ENCODE results near the gene EIF4E2.

The EIF4E2 gene

DNA sequence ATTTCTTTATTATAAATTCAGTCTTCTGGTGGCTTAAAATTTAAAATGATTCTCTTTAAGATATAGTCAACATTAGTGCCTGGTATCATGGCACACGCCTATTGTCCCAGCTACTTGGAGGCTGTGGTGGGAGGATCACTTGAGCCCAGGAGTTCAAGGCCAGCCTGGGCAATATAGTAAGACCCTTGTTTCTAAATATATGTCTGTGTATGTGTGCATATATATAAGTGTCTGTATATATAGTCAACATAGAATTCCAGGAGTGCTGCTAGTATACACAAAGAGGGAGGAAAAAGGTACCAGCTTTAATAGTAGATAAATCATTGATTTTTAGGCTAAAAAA, 24.9 kb downstream of the EIF4E2 start:
- H3K36me3 ChIP-seq (replicated peaks; ENCODE audit: insufficient read depth, low read length) = no peaks in the 10 kb centered on the region
- H3K4me1 ChIP-seq (ENCODE audit: low read length) = peaks cover 10% of the 10 kb centered on the region
- H4K20me1 ChIP-seq (ENCODE audit: insufficient read depth, low read length) = no peaks in the 10 kb centered on the region
- H2AFZ ChIP-seq (ENCODE audit: low read length) = no peak overlapping the region
- no peaks in the 10 kb centered on the region for H3K9me2 ChIP-seq (replicated peaks; ENCODE audit: insufficient read depth, low read length)
- H3K9ac ChIP-seq (ENCODE audit: low read length) = no peak overlapping the region
- H3K4me3 ChIP-seq (ENCODE audit: low read length) = no peak overlapping the region
- H3K79me2 ChIP-seq (ENCODE audit: low read length) = no peaks in the 10 kb centered on the region
- TF ChIP-seq, protein P1, sequence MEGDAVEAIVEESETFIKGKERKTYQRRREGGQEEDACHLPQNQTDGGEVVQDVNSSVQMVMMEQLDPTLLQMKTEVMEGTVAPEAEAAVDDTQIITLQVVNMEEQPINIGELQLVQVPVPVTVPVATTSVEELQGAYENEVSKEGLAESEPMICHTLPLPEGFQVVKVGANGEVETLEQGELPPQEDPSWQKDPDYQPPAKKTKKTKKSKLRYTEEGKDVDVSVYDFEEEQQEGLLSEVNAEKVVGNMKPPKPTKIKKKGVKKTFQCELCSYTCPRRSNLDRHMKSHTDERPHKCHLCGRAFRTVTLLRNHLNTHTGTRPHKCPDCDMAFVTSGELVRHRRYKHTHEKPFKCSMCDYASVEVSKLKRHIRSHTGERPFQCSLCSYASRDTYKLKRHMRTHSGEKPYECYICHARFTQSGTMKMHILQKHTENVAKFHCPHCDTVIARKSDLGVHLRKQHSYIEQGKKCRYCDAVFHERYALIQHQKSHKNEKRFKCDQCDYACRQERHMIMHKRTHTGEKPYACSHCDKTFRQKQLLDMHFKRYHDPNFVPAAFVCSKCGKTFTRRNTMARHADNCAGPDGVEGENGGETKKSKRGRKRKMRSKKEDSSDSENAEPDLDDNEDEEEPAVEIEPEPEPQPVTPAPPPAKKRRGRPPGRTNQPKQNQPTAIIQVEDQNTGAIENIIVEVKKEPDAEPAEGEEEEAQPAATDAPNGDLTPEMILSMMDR (IDR thresholded peaks at IDR 0.05; ENCODE audit: low read length) = no peak
- no peak for TF ChIP-seq EZH2 (optimal IDR thresholded peaks at IDR 0.05; ENCODE audit: low read depth, low read length)
- TF ChIP-seq EZH2phosphoT487 (IDR thresholded peaks at IDR 0.05; ENCODE audit: low read length) = no peak
- H3K27ac ChIP-seq (ENCODE audit: low read length) = no peak overlapping the region
- peaks cover 2% of the 10 kb centered on the region; the same call in 1 of the 2 replicates for H3F3A ChIP-seq (ENCODE audit: insufficient read depth, low read length)
- H3K27me3 ChIP-seq (replicated peaks; ENCODE audit: insufficient read depth, low read length) = no peaks in the 10 kb centered on the region
- no peak overlapping the region for H3K4me2 ChIP-seq (ENCODE audit: low read depth, low read length)
- H3K9me3 ChIP-seq (replicated peaks; ENCODE audit: insufficient read depth, low read length) = no peaks in the 10 kb centered on the region
- no peak for DNase-seq

DNA sequence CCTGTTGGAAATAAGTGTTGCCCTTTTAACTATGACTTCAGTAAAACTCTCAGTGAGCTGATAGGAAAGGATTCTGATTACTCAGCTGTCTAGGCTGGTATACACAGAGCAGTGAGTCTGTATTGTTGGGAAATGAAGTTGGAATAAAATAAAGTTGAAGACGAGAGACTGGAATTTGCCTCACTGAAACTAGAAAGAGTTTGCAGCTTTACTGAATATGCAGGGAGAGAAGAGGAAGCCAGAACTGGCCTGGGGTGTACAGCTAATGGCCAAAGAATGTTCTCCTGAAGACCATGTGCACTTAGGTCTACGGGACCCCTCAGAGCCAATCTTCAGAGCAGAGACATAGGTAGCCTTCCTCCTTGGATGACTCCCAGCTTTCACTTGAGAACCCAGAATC, 26.5 kb downstream of the EIF4E2 start:
- H3K4me2 ChIP-seq (ENCODE audit: low read depth, low read length) = no peak overlapping the region
- no peaks in the 10 kb centered on the region for H4K20me1 ChIP-seq (ENCODE audit: insufficient read depth, low read length)
- DNase-seq = no peak
- no peaks in the 10 kb centered on the region for H3K36me3 ChIP-seq (replicated peaks; ENCODE audit: insufficient read depth, low read length)
- no peaks in the 10 kb centered on the region for H3K27me3 ChIP-seq (replicated peaks; ENCODE audit: insufficient read depth, low read length)
- peaks cover 26% of the 10 kb centered on the region for H3K4me1 ChIP-seq (ENCODE audit: low read length)
- H3K4me3 ChIP-seq (ENCODE audit: low read length) = no peak overlapping the region
- TF ChIP-seq EZH2phosphoT487 (IDR thresholded peaks at IDR 0.05; ENCODE audit: low read length) (no peak), EZH2 (optimal IDR thresholded peaks at IDR 0.05; ENCODE audit: low read depth, low read length) (no peak)
- TF ChIP-seq, protein P1 (IDR thresholded peaks at IDR 0.05; ENCODE audit: low read length) = no peak
- no peaks in the 10 kb centered on the region for H3K9me3 ChIP-seq (replicated peaks; ENCODE audit: insufficient read depth, low read length)
- no peaks in the 10 kb centered on the region for H3K9me2 ChIP-seq (replicated peaks; ENCODE audit: insufficient read depth, low read length)
- no peak overlapping the region for H2AFZ ChIP-seq (ENCODE audit: low read length)
- peaks cover 5% of the 10 kb centered on the region; the same call in 1 of the 2 replicates for H3F3A ChIP-seq (ENCODE audit: insufficient read depth, low read length)
- no peak overlapping the region for H3K27ac ChIP-seq (ENCODE audit: low read length)
- no peaks in the 10 kb centered on the region for H3K79me2 ChIP-seq (ENCODE audit: low read length)
- H3K9ac ChIP-seq (ENCODE audit: low read length) = no peak overlapping the region

DNA sequence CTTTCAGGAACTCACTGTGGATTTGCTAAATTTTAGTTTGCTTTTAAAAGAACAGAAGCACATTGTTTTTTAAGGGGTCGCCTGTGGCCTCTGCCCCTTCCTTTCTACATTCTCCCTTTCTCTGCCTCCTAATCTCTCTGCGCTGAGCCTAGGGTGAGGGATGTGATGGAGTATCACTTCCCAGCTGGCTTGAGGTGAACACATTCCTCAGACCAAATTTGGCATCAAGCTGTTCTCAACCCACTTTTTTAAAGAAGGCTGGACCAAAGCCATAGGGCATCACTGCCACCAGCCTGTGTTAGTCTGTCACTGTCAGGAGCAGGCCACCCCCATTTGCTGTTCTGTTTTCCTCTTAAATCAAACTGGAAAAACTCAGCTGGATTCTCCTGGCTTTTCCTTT, 27.4 kb downstream of the EIF4E2 start:
- DNase-seq = no peak
- H3K4me1 ChIP-seq (ENCODE audit: low read length) = peaks cover 32% of the 10 kb centered on the region
- no peaks in the 10 kb centered on the region for H3K27me3 ChIP-seq (replicated peaks; ENCODE audit: insufficient read depth, low read length)
- H3F3A ChIP-seq (ENCODE audit: insufficient read depth, low read length) = peaks cover 5% of the 10 kb centered on the region; the same call in 1 of the 2 replicates
- no peak overlapping the region for H3K9ac ChIP-seq (ENCODE audit: low read length)
- no peak overlapping the region for H3K4me2 ChIP-seq (ENCODE audit: low read depth, low read length)
- H3K79me2 ChIP-seq (ENCODE audit: low read length) = no peaks in the 10 kb centered on the region
- H3K9me3 ChIP-seq (replicated peaks; ENCODE audit: insufficient read depth, low read length) = no peaks in the 10 kb centered on the region
- H3K36me3 ChIP-seq (replicated peaks; ENCODE audit: insufficient read depth, low read length) = no peaks in the 10 kb centered on the region
- no peaks in the 10 kb centered on the region for H3K9me2 ChIP-seq (replicated peaks; ENCODE audit: insufficient read depth, low read length)
- H2AFZ ChIP-seq (ENCODE audit: low read length) = no peak overlapping the region
- no peak overlapping the region for H3K4me3 ChIP-seq (ENCODE audit: low read length)
- TF ChIP-seq, protein P1 (IDR thresholded peaks at IDR 0.05; ENCODE audit: low read length) = no peak
- TF ChIP-seq EZH2 (optimal IDR thresholded peaks at IDR 0.05; ENCODE audit: low read depth, low read length) (no peak), EZH2phosphoT487 (IDR thresholded peaks at IDR 0.05; ENCODE audit: low read length) (no peak)
- H3K27ac ChIP-seq (ENCODE audit: low read length) = no peak overlapping the region
- H4K20me1 ChIP-seq (ENCODE audit: insufficient read depth, low read length) = no peaks in the 10 kb centered on the region
